Peyer's patch (tissue), 4 donors: Measurements from ENCODE around the gene KCNG4. TPM values are rescaled to one million over a fixed set of nuclear protein-coding genes. Genes with fewer than 3 reads are reported as not detected.

Experiments used
- DNase-seq, 3 donors: peaks; one replicate each; pipeline ENCODE4 v3.0.0-alpha.2; 2017 to 2019
- H3K27ac ChIP-seq, 4 donors: fragments of 200-600 bp; sonication (generic); one replicate each; pipeline ENCODE4 v1.5.1; 2016 to 2019
- H3K27me3 ChIP-seq, 2 donors: fragments of 200-600 bp; sonication (generic); one replicate each; pipeline ENCODE4 v1.5.1; 2019
- H3K36me3 ChIP-seq, 3 donors: fragments of 200-600 bp; sonication (generic); one replicate each; pipeline ENCODE4 v1.5.1; 2016 to 2019
- H3K4me1 ChIP-seq, 4 donors: fragments of 200-600 bp; sonication (generic); one replicate each; pipeline ENCODE4 v1.5.1; 2016 to 2019
- H3K4me3 ChIP-seq, 4 donors: fragments of 200-600 bp; sonication (generic); 1 replicate in 3 of 4; 2 replicates in 1 of 4; pipeline ENCODE4 v1.5.1; 2016 to 2019; ENCODE audit warnings: mild to moderate bottlenecking in 1 of 4
- H3K9me3 ChIP-seq, 4 donors: fragments of 200-600 bp; sonication (generic); one replicate each; pipeline ENCODE4 v1.5.1; 2016 to 2019; ENCODE audit warnings: mild to moderate bottlenecking in 1 of 4
- CTCF ChIP-seq, 6 experiments: fragments of 450-650 bp in 4 of 6; fragments of 200-600 bp in 2 of 6; sonication (generic) in 1 of 6; IDR thresholded peaks; one replicate each; pipeline ENCODE4 v1.5.1; 2017 to 2019; ENCODE audit warnings: antibody characterized with exemption in 6 of 6, mild to moderate bottlenecking in 3 of 6, moderate library complexity in 1 of 6
- POLR2A ChIP-seq, 2 donors: fragments of 450-650 bp; IDR thresholded peaks; one replicate each; pipeline ENCODE4 v1.5.1; 2017; ENCODE audit warnings: antibody characterized with exemption in 2 of 2, mild to moderate bottlenecking in 2 of 2, moderate library complexity in 2 of 2
- total RNA-seq, 4 donors: library from RNA; depleted of rRNA; stranded (reverse); fragments of >200 nt; gene quantifications; one replicate each; pipeline ENCODE4 v1.1.0, GENCODE V29; 2016

KCNG4 gene
- total RNA-seq, 4 donors from 2014 or later = not detected

GRCh38 chr16:84282533-84282932, 42.7 kb upstream of the KCNG4 start:
- Histone ChIP-seq H3K36me3 (no peaks in the 10 kb centered on the region), H3K4me1 (peaks cover 0 to 10% (median 0%) of the 10 kb centered on the region in 4 donors)

DNA sequence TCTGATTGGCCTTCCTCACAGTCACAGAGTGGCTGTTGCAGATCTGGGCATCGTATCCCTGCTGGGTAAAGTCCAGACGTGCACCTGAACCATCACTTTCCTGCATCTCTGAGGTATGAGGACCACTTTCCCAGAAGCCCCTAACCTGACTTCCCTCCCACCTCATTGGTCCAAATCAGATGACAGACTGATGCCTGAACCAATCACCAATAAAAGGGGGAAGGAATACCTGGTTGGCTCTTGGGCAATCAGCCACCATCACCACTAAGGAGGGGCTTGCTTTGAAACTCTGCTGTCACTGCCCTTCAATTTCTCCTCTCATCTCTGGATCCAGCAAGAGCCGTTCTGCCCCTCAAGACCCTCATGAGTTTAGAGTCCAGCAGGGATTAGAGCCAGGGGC, 41.3 kb upstream of the KCNG4 start:
- DNase-seq = no peak
- no peaks in the 10 kb centered on the region for H3K27me3 ChIP-seq
- no peaks in the 10 kb centered on the region for H3K36me3 ChIP-seq
- no peaks in the 10 kb centered on the region for H3K9me3 ChIP-seq
- H3K27ac ChIP-seq = no peak overlapping the region
- no peak overlapping the region for H3K4me3 ChIP-seq
- peaks cover 0 to 10% (median 0%) of the 10 kb centered on the region in 4 donors for H3K4me1 ChIP-seq
- TF ChIP-seq POLR2A (IDR thresholded peaks at IDR 0.05) (no peak), CTCF (IDR thresholded peaks at IDR 0.05) (no peak)

More at GRCh38 chr16:84282533-84282932, 42.7 kb upstream of the KCNG4 start:
- Histone ChIP-seq H3K27ac (no peak overlapping the region), H3K9me3 (no peaks in the 10 kb centered on the region), H3K4me3 (no peak overlapping the region), H3K27me3 (no peaks in the 10 kb centered on the region)
- DNase-seq = no peak
- TF ChIP-seq POLR2A (IDR thresholded peaks at IDR 0.05) (no peak), CTCF (IDR thresholded peaks at IDR 0.05) (no peak)

DNA sequence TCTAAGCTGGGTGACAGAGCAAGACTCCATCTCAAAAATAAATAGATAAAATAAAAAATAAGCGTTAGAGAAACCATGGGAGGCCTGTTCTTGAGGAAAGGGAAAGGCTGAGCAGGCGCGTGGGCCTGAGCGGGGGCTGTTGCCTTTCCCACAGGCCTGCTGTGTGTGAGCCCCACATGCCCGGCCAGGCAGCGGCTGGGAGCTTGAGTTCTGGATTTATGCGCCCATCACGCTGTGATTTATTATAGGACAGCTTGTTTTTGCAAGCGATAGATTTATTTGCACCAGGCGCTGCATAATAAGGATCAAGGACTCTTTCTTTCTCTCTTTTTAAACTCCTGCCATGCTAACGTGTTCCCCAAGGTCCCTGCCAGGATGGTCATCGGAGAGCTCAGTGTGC, 40.1 kb upstream of the KCNG4 start:
- TF ChIP-seq POLR2A (IDR thresholded peaks at IDR 0.05) = no peak
- TF ChIP-seq CTCF (IDR thresholded peaks at IDR 0.05) = no peak
- H3K4me1 ChIP-seq = peaks cover 0 to 10% (median 0%) of the 10 kb centered on the region in 4 donors
- no peaks in the 10 kb centered on the region for H3K36me3 ChIP-seq
- H3K9me3 ChIP-seq = no peaks in the 10 kb centered on the region
- DNase-seq = no peak
- no peak overlapping the region for H3K4me3 ChIP-seq
- no peak overlapping the region for H3K27ac ChIP-seq
- no peaks in the 10 kb centered on the region for H3K27me3 ChIP-seq

GRCh38 chr16:84278968-84279367, 39.2 kb upstream of the KCNG4 start:
- TF ChIP-seq CTCF (IDR thresholded peaks at IDR 0.05) (no peak), POLR2A (IDR thresholded peaks at IDR 0.05) (no peak)
- Histone ChIP-seq H3K4me3 (no peak overlapping the region), H3K4me1 (peaks cover 0 to 5% (median 0%) of the 10 kb centered on the region in 4 donors), H3K27me3 (no peaks in the 10 kb centered on the region), H3K36me3 (no peaks in the 10 kb centered on the region), H3K9me3 (no peaks in the 10 kb centered on the region), H3K27ac (no peak overlapping the region)
- DNase-seq = no peak

- no peak for DNase-seq
- H3K27me3 ChIP-seq = no peaks in the 10 kb centered on the region
- H3K36me3 ChIP-seq = no peaks in the 10 kb centered on the region
- H3K4me1 ChIP-seq = no peaks in the 10 kb centered on the region
- H3K4me3 ChIP-seq = no peak overlapping the region
- no peaks in the 10 kb centered on the region for H3K9me3 ChIP-seq
- TF ChIP-seq POLR2A (IDR thresholded peaks at IDR 0.05) = no peak
- no peak for TF ChIP-seq CTCF (IDR thresholded peaks at IDR 0.05)
- no peak overlapping the region for H3K27ac ChIP-seq
Measured at GRCh38 chr16:84278333-84278732, 38.5 kb upstream of the KCNG4 start.

DNA sequence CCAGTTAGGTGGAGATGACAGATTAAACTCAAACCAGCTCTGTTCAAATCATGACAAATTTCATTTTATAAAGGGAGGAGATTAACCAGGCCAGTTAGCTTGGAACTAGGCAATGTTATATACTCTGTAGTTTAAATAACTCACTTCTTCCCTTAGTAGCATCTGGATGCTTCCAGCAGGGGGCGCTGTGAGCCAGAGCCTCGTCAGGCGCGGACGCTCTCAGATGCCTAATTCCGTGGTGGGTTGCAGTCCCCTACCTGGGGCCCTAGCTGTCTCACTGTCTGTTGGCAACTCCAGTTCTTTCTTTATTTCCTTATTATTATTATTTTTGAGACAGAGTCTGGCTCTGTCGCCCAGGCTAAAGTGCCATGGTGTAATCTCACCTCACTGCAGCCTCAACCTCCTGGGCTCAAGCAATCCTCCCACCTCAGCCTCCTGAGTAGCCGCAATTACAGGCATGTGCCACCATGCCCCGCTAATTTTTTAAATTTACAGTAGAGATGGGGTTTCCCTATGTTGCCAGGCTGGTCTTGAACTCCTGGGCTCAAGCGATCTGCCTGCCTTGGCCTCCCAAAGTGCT, 37.5 kb upstream of the KCNG4 start:
- no peaks in the 10 kb centered on the region for H3K4me1 ChIP-seq
- no peaks in the 10 kb centered on the region for H3K36me3 ChIP-seq
- TF ChIP-seq POLR2A (IDR thresholded peaks at IDR 0.05) = no peak
- peak; percentile 64 to 85 (median 77) for TF ChIP-seq CTCF (IDR thresholded peaks at IDR 0.05)
- no peak overlapping the region for H3K27ac ChIP-seq
- H3K9me3 ChIP-seq = no peaks in the 10 kb centered on the region
- H3K27me3 ChIP-seq = no peaks in the 10 kb centered on the region
- DNase-seq = peak; percentile 61 to 87 (median 75)
- H3K4me3 ChIP-seq = no peak overlapping the region
